ENCODE results near the gene XRN2. TPM values are rescaled to one million over a fixed set of nuclear protein-coding genes. Genes with fewer than 3 reads are reported as not detected.

Gene XRN2
- polyA plus RNA-seq, 3 donors, result 53.1 to 111 (median 101) TPM

GRCh38 chr20:21272279-21272678 lies 30.9 kb upstream of the XRN2 start:
- H3K36me3 Mint-ChIP-seq, result no peaks in the 10 kb centered on the region
- H2AFZ ChIP-seq (ENCODE audit: insufficient read depth, low read depth, low read length, poor library complexity, severe bottlenecking), result no peak overlapping the region
- no peaks in the 10 kb centered on the region for H3K79me2 ChIP-seq (ENCODE audit: insufficient read depth, low read length)
- no peaks in the 10 kb centered on the region for H3K4me1 Mint-ChIP-seq
- no peak for DNase-seq
- TF ChIP-seq CTCF (IDR thresholded peaks at IDR 0.05), result no peak
- no peak overlapping the region for H3K4me2 ChIP-seq (replicated peaks; ENCODE audit: extremely low read depth, low read length, poor library complexity, severe bottlenecking)
- H3K4me1 ChIP-seq (ENCODE audit: control insufficient read depth in 1 of 2, insufficient read depth in 2 of 2, low read length in 2 of 2), result no peaks in the 10 kb centered on the region
- no peaks in the 10 kb centered on the region for H3K36me3 ChIP-seq (replicated peaks in 1 of 2; ENCODE audit: control insufficient read depth in 1 of 2, insufficient read depth in 2 of 2, low read length in 2 of 2)
- H3K9ac ChIP-seq (ENCODE audit: insufficient read depth, low read length, poor library complexity, severe bottlenecking), result no peak overlapping the region
- peaks cover 13 to 20% (median 13%) of the 10 kb centered on the region in 3 donors for H3K27me3 Mint-ChIP-seq (ENCODE audit: low read depth in 3 of 3)
- peaks cover 0 to 3% of the 10 kb centered on the region in 2 donors for H3K9me3 ChIP-seq (replicated peaks in 1 of 2; ENCODE audit: control insufficient read depth in 1 of 2, insufficient read depth in 1 of 2, low read length in 2 of 2)
- no peaks in the 10 kb centered on the region for H3K27me3 ChIP-seq (ENCODE audit: control insufficient read depth in 2 of 2, insufficient read depth in 2 of 2, low read length in 2 of 2)
- H3K9me3 Mint-ChIP-seq, result peaks cover 0 to 7% (median 4%) of the 10 kb centered on the region in 7 donors
- H3K4me3 ChIP-seq (replicated peaks in 1 of 3; ENCODE audit: low read depth in 2 of 3, low read length in 3 of 3), result no peak overlapping the region
- H3K27ac Mint-ChIP-seq, result no peak overlapping the region
- H4K20me1 ChIP-seq (ENCODE audit: insufficient read depth, low read length), result no peaks in the 10 kb centered on the region
- no peak overlapping the region for H3K27ac ChIP-seq (ENCODE audit: low read depth in 1 of 2, low read length in 2 of 2)
- intact Hi-C loops (cut with micrococcal nuclease), result no loop called here
- H3K4me3 Mint-ChIP-seq, result no peak overlapping the region

GRCh38 chr20:21272679-21273078 lies 30.5 kb upstream of the XRN2 start:
- Histone ChIP-seq H3K36me3 (replicated peaks in 1 of 2; ENCODE audit: control insufficient read depth in 1 of 2, insufficient read depth in 2 of 2, low read length in 2 of 2) (no peaks in the 10 kb centered on the region), H3K9me3 (replicated peaks in 1 of 2; ENCODE audit: control insufficient read depth in 1 of 2, insufficient read depth in 1 of 2, low read length in 2 of 2) (peaks cover 0 to 3% of the 10 kb centered on the region in 2 donors), H3K27me3 (ENCODE audit: control insufficient read depth in 2 of 2, insufficient read depth in 2 of 2, low read length in 2 of 2) (no peaks in the 10 kb centered on the region), H4K20me1 (ENCODE audit: insufficient read depth, low read length) (no peaks in the 10 kb centered on the region), H3K4me1 (ENCODE audit: control insufficient read depth in 1 of 2, insufficient read depth in 2 of 2, low read length in 2 of 2) (no peaks in the 10 kb centered on the region), H2AFZ (ENCODE audit: insufficient read depth, low read depth, low read length, poor library complexity, severe bottlenecking) (no peak overlapping the region), H3K27ac (ENCODE audit: low read depth in 1 of 2, low read length in 2 of 2) (no peak overlapping the region), H3K79me2 (ENCODE audit: insufficient read depth, low read length) (no peaks in the 10 kb centered on the region), H3K9ac (ENCODE audit: insufficient read depth, low read length, poor library complexity, severe bottlenecking) (no peak overlapping the region), H3K4me2 (replicated peaks; ENCODE audit: extremely low read depth, low read length, poor library complexity, severe bottlenecking) (no peak overlapping the region), H3K4me3 (replicated peaks in 1 of 3; ENCODE audit: low read depth in 2 of 3, low read length in 3 of 3) (no peak overlapping the region)
- Mint-ChIP-seq H3K4me3 (no peak overlapping the region), H3K27me3 (ENCODE audit: low read depth in 3 of 3) (peaks cover 13 to 21% (median 13%) of the 10 kb centered on the region in 3 donors), H3K36me3 (no peaks in the 10 kb centered on the region), H3K27ac (no peak overlapping the region), H3K4me1 (no peaks in the 10 kb centered on the region), H3K9me3 (peaks cover 0 to 7% (median 4%) of the 10 kb centered on the region in 7 donors)
- intact Hi-C loops (cut with micrococcal nuclease), result no loop called here
- no peak for TF ChIP-seq CTCF (IDR thresholded peaks at IDR 0.05)
- DNase-seq, result no peak
- 88% methylated on average over 2 of the region's 3 CpGs for WGBS (ENCODE audit: insufficient coverage)

Measured in CD14-positive monocyte (primary cell).